HG02943 (cell line): ENCODE data around the gene ABCD2.
"Not testable (repeated sequence)": the region's sequence is repeated elsewhere in the genome, so short reads cannot be mapped to it uniquely, and the experiment has no call there.

Experiments
- ATAC-seq: cut with Tn5 transposase; IDR thresholded peaks from one replicate; pipeline ENCODE4 v1.9.1; 2021; ENCODE audit warnings: mild to moderate bottlenecking, low read depth, moderate library complexity; ENCODE audit not compliant: unreplicated experiment

The ABCD2 gene

DNA sequence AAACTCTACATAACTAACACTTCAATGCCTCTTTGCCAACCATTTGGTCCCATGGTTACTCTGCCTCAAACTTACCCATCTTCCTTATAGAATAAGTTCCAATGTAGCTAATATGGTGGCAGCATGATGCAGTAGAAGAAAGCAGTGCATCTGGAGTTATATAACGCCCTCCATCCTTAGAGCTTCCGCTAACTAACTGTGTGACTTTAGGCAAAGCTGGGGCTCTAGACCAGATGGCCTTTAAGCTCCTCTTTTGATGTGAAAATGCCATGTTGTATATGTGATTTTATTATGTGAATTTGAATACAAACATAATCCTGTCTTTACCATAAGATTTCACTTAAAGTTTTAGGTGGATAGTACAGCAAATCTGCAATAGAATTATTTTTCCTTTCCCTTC, 6.1 kb downstream of the ABCD2 start:
- ATAC-seq, result no peak

- no peak for ATAC-seq
These were observed 7.4 kb downstream of the ABCD2 start for GRCh38 chr12:39612250-39612649.

- ATAC-seq, result no peak
These were observed 7.8 kb downstream of the ABCD2 start for GRCh38 chr12:39611818-39612217.

DNA sequence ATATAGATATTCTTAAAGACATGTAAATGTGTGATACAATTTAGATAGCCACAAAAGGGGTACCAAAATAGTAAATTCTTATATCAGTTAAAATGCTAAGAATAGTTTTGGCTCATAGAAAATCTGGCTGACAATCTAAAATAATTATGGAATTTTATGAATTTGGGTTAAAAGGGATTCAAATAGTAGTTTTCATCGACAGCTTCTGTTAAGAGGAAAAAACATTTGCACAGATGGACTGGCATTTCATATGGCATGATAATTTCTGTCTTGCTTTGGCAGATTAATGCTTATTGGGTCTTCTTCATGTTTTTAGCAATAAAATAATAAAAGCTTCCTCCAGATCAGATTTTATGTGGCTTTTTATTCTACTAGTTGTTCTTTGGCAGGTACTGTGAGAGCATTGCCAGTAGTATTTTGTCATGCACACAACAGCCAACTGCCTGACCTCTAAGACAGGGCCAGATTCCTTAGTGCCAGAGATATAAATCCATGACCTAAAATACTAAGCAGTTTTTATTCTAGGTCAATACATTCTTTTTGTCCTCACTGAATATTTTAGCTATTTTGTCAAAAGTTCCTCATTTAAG, 9.1 kb downstream of the ABCD2 start:
- no peak for ATAC-seq

- ATAC-seq, result no peak
These were observed 12.7 kb downstream of the ABCD2 start for GRCh38 chr12:39606712-39607423.

- no peak for ATAC-seq
These were observed 13.6 kb downstream of the ABCD2 start for GRCh38 chr12:39605996-39606395.

- ATAC-seq, result no peak
These were observed 14.1 kb downstream of the ABCD2 start for GRCh38 chr12:39605501-39605900.

DNA sequence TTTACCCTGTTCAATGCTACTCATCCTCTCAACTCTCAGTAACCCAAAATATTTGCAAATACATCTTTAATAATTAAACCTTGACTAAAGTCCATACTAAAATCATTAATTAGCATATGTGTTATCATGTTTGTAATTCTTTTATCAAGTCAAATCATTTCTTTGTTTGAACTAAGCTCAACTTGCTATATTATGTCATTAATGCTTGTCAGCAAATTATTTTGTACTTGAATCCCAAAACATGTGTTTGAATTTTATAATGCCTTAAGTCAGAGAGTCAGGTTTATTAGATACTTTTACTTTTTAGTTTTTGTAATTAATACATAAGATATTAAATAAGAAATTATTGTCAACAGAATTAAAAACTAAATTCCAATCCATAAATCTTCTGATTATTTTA, 16.5 kb downstream of the ABCD2 start:
- no peak for ATAC-seq

- ATAC-seq, result not testable (repeated sequence)
These were observed 17.7 kb downstream of the ABCD2 start for GRCh38 chr12:39601951-39602350.

DNA sequence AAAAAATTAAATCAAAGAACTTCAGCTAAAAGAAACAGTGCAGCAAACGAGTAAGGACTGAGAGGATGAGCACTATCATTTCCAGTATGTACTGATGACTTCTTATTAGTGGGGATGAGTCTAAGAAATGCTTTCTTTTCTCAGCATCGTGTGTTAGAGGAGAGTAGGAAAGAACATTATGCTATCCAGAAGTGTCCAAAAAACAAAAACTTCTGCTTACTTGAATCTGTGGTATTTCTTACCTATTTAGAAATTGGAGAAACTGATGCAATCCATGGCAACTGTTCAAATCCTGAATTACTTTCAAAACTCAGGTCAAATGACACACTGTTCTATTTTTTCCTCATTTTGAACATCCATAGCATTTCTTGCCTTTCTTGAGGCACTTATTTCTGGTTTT, 23.7 kb downstream of the ABCD2 start:
- ATAC-seq, result no peak

- no peak for ATAC-seq
These were observed 27.3 kb downstream of the ABCD2 start for GRCh38 chr12:39592295-39592694.

- no peak for ATAC-seq
These were observed 31.3 kb downstream of the ABCD2 start for GRCh38 chr12:39588348-39588747.

DNA sequence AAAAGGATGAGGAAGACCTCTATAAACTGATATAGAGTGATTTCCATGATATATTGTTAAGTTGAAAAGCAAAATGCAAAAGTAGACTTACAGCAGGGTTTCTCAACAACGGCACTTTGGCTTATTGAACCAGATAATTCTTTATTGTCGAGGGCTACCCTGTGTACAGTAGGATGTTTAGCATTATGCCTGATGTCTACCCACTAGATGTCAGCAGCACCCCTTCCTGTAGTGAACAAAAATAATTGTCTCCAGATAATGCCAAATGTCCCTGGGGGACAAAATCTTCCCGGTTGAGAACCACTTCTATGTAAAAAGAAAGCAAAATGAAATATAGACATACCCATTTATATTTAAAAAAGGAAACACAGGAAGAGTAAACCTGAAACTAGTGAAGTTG, 32.4 kb downstream of the ABCD2 start:
- no peak for ATAC-seq

- ATAC-seq, result no peak
These were observed 32.8 kb downstream of the ABCD2 start for GRCh38 chr12:39586816-39587215.

DNA sequence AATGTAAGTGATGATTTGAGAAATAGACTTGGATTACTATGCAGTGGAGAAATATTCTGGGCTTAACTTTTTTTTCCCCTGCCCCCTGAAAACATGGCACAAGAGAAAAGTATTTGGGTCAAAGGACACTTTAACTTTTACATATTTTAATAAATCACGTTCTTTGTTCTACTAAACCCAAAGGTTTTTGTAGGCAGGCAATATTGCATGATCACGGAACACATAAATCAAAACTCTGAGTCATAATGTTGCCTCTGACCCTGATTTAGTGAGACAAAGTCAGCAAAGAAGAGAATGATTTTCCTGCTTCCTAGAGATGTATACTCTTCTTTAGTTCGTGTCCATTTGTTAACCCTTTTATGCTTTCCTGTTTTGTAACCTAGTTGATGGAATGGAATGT, 38.0 kb downstream of the ABCD2 start:
- no peak for ATAC-seq

DNA sequence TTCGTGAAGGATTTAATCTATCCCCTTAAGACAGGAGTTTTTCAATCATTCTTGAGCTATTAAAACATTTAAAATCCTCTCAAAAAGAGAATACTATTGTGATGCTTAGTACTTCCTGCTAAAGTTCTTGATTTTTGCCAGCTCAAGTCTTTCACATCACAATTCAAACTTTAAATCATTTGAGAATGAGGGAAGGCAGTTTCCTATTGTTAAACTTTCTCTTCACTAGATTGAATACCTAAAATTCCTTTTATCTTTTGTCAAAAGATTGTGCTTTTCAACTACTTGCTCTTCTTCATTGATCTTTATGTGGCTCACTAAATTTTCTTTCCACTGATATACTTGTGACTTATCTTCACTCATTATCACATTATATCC, 44.1 kb downstream of the ABCD2 start:
- ATAC-seq, result no peak

GRCh38 chr12:39574785-39575497, 44.7 kb downstream of the ABCD2 start:
- ATAC-seq, result no peak

- ATAC-seq, result no peak
These were observed 45.2 kb downstream of the ABCD2 start for GRCh38 chr12:39574378-39574777.

DNA sequence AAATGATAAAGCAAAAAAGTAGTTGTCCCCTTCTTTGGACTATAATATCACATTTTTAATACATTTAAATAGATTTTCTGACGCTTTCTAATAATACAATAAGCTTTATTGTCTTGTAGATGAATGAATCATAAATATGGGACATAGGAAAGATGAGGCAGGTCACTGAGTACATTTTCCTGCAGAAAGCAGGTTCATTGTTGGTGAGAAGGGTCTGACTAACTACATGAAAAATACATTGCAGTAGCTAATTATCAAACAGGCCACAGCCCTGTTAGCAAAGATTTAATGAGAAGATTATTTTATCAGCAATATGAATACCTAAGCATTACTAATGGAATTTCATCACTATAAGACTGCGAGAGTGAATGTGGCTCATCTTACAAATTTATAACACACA, 45.6 kb downstream of the ABCD2 start:
- ATAC-seq, result no peak

GRCh38 chr12:39572551-39572950, 47.1 kb downstream of the ABCD2 start:
- ATAC-seq, result no peak

GRCh38 chr12:39571351-39571750, 48.3 kb downstream of the ABCD2 start:
- no peak for ATAC-seq

GRCh38 chr12:39553476-39553875, 66.1 kb downstream of the ABCD2 start:
- no peak for ATAC-seq
